ENCODE data around the gene PRCD. TPM values are rescaled to one million over a fixed set of nuclear protein-coding genes. Genes with fewer than 3 reads are reported as not detected.

The PRCD gene
- total RNA-seq (2014; rRNA removed; shearing (Covaris generic)): 1.5 and 3.4 TPM in 2 replicates
- 0.43 and 0.93 TPM in 2 replicates for polyA plus RNA-seq (2016; fragmentation: Nextera tagmentation; extraction: Ambion mirVana)

DNA sequence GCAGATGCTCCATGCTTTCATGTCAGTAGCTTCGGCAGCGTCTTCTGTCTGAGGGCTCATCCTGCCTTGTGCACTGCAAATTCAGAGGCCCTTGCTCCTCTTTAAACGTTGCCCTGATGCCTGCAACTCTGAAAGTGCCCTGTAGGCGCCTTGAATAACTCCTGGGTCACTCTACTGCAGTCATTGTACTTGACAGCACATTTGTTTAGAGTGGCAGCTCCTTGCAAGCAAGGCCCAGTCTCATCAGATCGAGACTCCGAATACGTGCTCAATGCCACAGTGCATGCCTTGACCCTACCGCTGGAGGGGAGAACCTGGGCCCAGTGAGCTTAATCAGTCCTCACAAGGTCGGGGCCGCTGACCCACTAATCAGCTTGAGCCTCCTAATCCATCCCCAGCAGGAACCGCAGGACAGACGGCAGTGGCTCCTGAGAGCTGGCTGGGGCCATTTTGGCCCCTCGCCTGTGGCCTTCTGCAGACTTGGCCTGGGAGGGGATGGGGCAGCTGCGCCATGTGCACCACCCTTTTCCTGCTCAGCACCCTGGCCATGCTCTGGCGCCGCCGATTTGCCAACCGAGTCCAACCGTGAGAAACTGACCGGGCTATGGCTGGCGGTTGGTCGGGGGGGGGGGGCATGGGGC lies at the start of gene PRCD:
PRCD (plus strand) TSS at position 414 of the 641 bp plus-strand sequence; CDS start at position 512, 98 bp downstream.
- no peaks in the 10 kb centered on the region for H3K9me2 ChIP-seq (ENCODE audit: insufficient read depth)
- TF ChIP-seq EZH2phosphoT487 (IDR thresholded peaks at IDR 0.05; ENCODE audit: insufficient read depth, low read depth) (no peak), EZH2 (IDR thresholded peaks at IDR 0.05; ENCODE audit: insufficient read depth, poor library complexity, severe bottlenecking) (no peak)
- H3K4me1 ChIP-seq (ENCODE audit: insufficient read depth): 0 out of 2 replicates have a peak, but pooled peaks cover 3% of the 10 kb centered on the region
- WGBS, 2 experiments (ENCODE audit: low coverage in 1 of 2, low lambda C conversion rate in 2 of 2, missing lambda C conversion rate in 2 of 2): 77 to 83% methylated on average over 21 to 22 of the region's 22 CpGs
- peak within 1 kb of the TSS; percentile 67 for H3K4me3 ChIP-seq
- in situ Hi-C loops (cut with MboI): no loop called here
- peak within 1 kb of the TSS; percentile 74 for H2AFZ ChIP-seq
- no peaks in the 10 kb centered on the region for H4K20me1 ChIP-seq (ENCODE audit: insufficient read depth)
- no peaks in the 10 kb centered on the region for H3K79me2 ChIP-seq (ENCODE audit: insufficient read depth)
- no peak for DNase-seq
- no peaks in the 10 kb centered on the region for H3K36me3 ChIP-seq (ENCODE audit: low read depth)
- no peak within 1 kb of the TSS for H3K27ac ChIP-seq
- H3K9me3 ChIP-seq (ENCODE audit: low read depth): no peaks in the 10 kb centered on the region
- H3K9ac ChIP-seq: peak within 1 kb of the TSS; percentile 58; the same call in 1 of the 2 replicates
- no peaks in the 10 kb centered on the region for H3K27me3 ChIP-seq (replicated peaks; ENCODE audit: insufficient read depth)
- H3F3A ChIP-seq (ENCODE audit: insufficient read depth): no peaks in the 10 kb centered on the region
- peak within 1 kb of the TSS; percentile 92 for H3K4me2 ChIP-seq (ENCODE audit: unreplicated experiment)

DNA sequence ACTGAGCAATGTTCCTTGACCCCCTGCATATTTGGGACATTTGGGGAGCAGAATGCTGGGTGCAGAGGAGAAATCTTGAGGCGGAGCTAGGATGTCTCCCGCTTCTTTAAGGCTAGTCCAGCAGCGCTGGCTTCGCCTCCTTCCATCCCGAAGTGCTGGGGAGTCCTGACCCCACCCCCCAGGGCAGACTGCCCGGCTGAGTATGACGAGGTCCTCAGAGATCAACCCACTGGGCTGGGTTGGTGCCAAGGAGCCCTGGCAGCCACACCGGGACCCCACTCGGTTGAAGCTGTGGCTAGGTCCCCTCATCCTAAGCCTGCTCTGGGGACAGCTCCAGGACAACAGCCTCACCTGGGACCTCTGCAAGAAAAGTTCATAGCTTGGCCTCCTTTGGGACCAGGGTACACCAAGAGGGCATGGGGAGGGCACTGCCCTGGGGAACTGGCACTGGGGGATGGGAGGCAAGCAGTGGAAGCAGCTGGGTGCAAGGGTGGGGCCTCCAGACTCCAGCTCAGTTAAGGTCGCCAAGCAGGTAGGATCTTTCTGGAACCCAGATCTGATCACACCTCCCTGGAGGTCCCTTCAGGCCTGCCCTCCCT lies 49.6 kb upstream of the PRCD start:
- Histone ChIP-seq H3K4me3 (no peak overlapping the region), H3K27me3 (replicated peaks; ENCODE audit: insufficient read depth) (no peaks in the 10 kb centered on the region), H3K36me3 (ENCODE audit: low read depth) (no peaks in the 10 kb centered on the region), H3F3A (ENCODE audit: insufficient read depth) (peaks cover 6% of the 10 kb centered on the region; the same call in 1 of the 2 replicates), H3K9me2 (ENCODE audit: insufficient read depth) (no peaks in the 10 kb centered on the region), H3K9me3 (ENCODE audit: low read depth) (no peaks in the 10 kb centered on the region), H4K20me1 (ENCODE audit: insufficient read depth) (no peaks in the 10 kb centered on the region), H2AFZ (no peak overlapping the region), H3K27ac (no peak overlapping the region), H3K9ac (no peak overlapping the region), H3K79me2 (ENCODE audit: insufficient read depth) (no peaks in the 10 kb centered on the region), H3K4me2 (ENCODE audit: unreplicated experiment) (no peak overlapping the region), H3K4me1 (ENCODE audit: insufficient read depth) (peaks cover 8% of the 10 kb centered on the region; the same call in 1 of the 2 replicates)
- DNase-seq: no peak
- in situ Hi-C loops (cut with MboI): loop anchor here (25.0 kb wide), 1 partner anchor 97 kb away; the partner anchor contains the start of gene ST6GALNAC2
- WGBS, 2 experiments (ENCODE audit: low coverage in 1 of 2, low lambda C conversion rate in 2 of 2, missing lambda C conversion rate in 2 of 2): 85 to 87% methylated on average over 9 to 10 of the region's 10 CpGs
- TF ChIP-seq EZH2phosphoT487 (IDR thresholded peaks at IDR 0.05; ENCODE audit: insufficient read depth, low read depth): no peak
- no peak for TF ChIP-seq EZH2 (IDR thresholded peaks at IDR 0.05; ENCODE audit: insufficient read depth, poor library complexity, severe bottlenecking)

GRCh38 chr17:76491271-76492122 lies 48.3 kb upstream of the PRCD start:
- Histone ChIP-seq H3K27ac (no peak overlapping the region), H3K9ac (no peak overlapping the region), H3K36me3 (ENCODE audit: low read depth) (no peaks in the 10 kb centered on the region), H3F3A (ENCODE audit: insufficient read depth) (no peaks in the 10 kb centered on the region), H4K20me1 (ENCODE audit: insufficient read depth) (no peaks in the 10 kb centered on the region), H3K79me2 (ENCODE audit: insufficient read depth) (no peaks in the 10 kb centered on the region), H3K9me3 (ENCODE audit: low read depth) (no peaks in the 10 kb centered on the region), H3K27me3 (replicated peaks; ENCODE audit: insufficient read depth) (no peaks in the 10 kb centered on the region), H3K9me2 (ENCODE audit: insufficient read depth) (no peaks in the 10 kb centered on the region), H2AFZ (no peak overlapping the region), H3K4me3 (no peak overlapping the region), H3K4me1 (ENCODE audit: insufficient read depth) (peaks cover 8% of the 10 kb centered on the region; the same call in 1 of the 2 replicates), H3K4me2 (ENCODE audit: unreplicated experiment) (no peak overlapping the region)
- TF ChIP-seq EZH2phosphoT487 (IDR thresholded peaks at IDR 0.05; ENCODE audit: insufficient read depth, low read depth) (no peak), EZH2 (IDR thresholded peaks at IDR 0.05; ENCODE audit: insufficient read depth, poor library complexity, severe bottlenecking) (no peak)
- WGBS, 2 experiments (ENCODE audit: low coverage in 1 of 2, low lambda C conversion rate in 2 of 2, missing lambda C conversion rate in 2 of 2): 92 to 96% methylated on average over 17 of the region's 17 CpGs
- DNase-seq: no peak
- in situ Hi-C loops (cut with MboI): loop anchor here (25.0 kb wide), 1 partner anchor 96 kb away; the partner anchor contains the start of gene ST6GALNAC2

All from GM23248 (cell line).